ENCODE measurements around the gene TRIM43.
A peak's percentile ranks its signal among the peaks of the same experiment; 100 is the strongest.
"Not testable (repeated sequence)": the region's sequence is repeated elsewhere in the genome, so short reads cannot be mapped to it uniquely, and the experiment has no call there.

Gene TRIM43

DNA sequence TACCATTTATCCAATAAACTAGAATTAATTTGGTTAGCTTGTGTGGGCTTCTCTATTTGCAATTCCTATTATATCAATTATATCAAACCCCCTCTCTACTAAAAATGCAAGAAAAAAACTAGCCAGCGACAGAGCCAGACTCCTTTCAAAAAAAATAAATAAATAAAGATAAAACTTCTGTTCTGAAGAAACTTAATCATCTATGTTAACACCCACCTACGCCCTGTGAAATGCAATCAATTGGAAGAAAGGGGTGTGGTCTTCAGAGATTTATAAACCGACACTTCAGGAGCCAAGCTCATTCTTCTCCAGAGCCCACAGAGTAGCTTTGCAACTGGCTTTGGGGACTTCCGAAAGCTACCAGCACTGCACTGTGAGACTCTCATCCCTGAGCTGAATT is at the start of gene TRIM43:
TSS of gene TRIM43 (plus strand) at position 301 of the 400 bp plus-strand sequence. CDS start 2,023 bp downstream, outside the sequence.
- DNase-seq (ENCODE audit: low read depth in 2 of 2) = not testable (repeated sequence)

DNA sequence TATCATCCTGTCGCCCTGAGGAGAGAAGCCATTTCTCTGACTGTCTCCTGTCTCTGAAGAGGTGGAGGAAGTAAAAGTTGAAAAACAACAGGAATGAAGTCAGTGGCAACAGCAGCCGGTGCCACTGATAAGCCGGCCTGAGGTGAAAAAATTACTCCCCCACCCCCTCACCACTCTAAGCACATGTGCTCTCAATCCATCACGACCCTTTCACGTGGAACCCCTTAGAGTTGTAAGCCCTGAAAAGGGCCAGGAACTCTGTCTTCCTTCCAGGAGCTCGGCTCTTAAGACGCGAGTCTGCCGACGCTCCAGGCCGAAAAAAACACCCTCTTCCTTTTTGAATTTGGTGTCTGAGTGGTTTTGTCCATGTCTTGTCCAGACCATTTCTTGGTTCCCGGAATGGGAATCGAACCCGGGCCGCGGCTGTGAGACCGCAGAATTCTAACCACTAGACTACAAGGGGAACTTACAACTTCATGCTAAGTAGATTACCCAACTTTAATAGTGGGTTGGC is 40.7 kb upstream of the TRIM43 start:
- no peak for DNase-seq (ENCODE audit: low read depth in 2 of 2)

DNA sequence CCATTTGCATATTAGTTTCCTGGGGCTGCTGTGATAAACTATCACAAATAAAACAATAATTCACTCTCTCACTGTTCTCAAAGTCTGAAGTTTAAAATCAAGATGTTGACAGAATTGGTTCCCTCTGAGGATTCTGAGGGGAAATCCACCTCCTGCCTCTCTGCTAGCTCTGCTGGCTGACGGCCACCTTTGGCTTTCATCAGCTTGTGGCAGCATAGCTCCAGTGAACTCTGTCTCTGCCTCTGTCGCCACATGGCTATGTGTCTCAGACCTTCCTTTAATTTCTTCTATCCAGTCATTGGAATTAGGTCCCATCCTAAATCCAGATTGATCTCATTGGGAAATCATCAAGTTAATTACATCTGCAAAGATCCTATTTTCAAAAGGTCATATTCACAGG is 38.9 kb upstream of the TRIM43 start:
- DNase-seq (ENCODE audit: low read depth in 2 of 2) = peak in 1 of 2 experiments; percentile 7

DNA sequence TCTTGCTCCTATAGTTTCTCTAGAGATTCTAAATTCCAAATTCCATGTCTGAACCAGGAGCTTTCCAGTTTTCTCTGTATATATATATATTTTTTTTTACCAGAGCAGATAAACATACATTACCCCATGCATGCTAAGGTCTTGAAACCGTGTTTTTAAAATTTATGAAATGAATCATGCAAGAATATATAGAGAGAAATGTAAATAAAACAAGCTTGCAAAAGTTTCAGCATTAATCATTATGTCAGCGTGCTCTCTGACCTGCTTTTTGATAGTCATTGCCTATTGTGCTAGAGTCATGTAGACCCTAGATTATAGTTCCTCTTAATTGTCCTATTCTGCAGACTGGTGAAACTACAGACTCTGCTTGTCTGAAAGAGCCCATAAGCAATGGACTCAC is 22.6 kb upstream of the TRIM43 start:
- DNase-seq (ENCODE audit: low read depth in 2 of 2) = no peak

DNA sequence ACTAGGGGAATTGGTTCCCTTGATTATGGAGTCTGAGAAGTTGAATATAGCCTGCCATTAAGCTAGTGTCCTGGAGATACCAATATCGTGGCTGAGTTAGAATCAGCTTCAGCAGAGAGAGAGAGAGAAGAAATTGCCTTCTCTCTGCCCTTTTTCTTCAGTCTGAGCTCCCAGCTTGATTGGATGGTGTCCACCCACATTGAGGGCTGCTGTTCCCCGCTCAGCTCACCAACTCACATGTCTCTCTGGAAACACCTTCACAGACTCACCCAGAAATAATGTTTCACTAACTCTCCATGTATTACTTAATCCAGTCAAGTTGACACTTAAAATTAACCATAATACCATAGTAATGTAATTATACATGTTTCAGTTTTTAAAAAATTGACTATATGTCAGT is 17.9 kb upstream of the TRIM43 start:
- DNase-seq (ENCODE audit: low read depth in 2 of 2) = no peak

DNA sequence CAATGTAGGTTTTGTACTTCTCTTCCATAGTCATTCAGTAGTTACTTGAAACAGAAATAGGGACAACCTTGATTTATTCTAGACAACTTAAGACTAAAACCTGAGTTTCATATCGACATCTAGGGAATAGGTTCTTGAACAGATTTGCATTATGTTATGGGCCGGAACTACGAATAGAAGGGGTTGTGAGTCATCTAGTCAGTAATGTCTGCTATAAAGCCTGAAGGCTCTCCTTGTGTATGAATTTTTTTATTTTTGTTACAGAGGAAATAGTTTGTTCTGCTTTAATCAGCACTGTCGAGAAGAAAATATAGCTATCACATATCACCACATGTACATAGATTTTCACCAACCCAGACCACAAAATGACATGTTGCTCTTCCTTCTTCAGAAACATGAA is 17.3 kb upstream of the TRIM43 start:
- no peak for DNase-seq (ENCODE audit: low read depth in 2 of 2)

DNA sequence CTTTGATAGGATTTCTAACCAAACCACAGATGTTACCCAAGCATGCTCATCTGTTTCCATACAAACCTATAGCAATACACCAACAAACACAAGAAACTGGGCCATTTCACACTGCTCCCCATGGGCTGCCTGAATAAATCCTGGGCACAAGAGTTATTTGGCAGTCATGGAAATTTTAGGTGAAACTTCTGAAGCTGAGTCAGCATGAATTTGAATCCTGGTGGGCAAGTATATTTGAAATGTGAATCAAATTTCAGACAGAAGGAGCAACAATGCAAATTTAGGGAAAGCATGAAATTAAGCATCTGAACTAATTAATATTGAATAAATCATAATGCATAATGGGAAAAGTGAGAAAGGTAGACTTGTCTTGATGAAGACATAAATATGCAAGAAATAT is 15.9 kb upstream of the TRIM43 start:
- no peak for DNase-seq (ENCODE audit: low read depth in 2 of 2)

DNA sequence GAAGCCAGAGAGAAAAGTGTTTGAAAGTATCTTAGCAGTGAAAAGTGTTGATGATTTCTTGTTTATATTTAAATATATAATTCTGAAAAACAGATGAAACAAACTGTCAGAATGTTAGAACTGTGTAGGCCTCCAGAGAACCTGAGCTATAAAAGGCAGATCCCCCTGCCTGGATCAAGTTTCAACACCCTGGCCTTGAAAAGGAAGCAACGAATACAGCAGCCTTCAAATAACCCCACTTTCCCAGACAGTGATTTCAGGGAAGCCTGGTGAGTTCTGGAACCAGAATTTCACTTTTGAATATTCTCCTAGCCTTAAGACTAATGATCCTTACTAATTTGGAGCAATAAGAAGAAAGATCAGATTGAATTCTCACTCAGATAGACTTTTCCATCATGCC is 13.3 kb upstream of the TRIM43 start:
- no peak for DNase-seq (ENCODE audit: low read depth in 2 of 2)

DNA sequence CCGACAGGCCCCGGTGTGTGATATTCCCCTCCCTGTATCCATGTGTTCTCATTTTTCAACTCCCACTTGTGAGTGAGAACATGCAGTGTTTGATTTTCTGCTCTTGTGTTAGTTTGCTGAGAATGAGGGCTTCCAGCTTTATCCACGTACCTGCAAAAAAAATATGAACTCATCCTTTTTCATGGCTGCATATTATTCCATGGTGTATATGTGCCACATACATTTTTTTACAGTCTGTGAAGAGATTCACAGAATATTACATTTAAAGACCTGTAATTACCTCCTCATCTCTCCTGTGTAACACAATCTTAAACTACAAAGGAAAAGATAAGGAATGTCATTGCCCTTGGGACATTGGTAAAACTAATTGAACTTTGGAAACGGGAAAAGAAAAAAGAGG is 8.3 kb upstream of the TRIM43 start:
- not testable (repeated sequence) for DNase-seq (ENCODE audit: low read depth in 2 of 2)

DNA sequence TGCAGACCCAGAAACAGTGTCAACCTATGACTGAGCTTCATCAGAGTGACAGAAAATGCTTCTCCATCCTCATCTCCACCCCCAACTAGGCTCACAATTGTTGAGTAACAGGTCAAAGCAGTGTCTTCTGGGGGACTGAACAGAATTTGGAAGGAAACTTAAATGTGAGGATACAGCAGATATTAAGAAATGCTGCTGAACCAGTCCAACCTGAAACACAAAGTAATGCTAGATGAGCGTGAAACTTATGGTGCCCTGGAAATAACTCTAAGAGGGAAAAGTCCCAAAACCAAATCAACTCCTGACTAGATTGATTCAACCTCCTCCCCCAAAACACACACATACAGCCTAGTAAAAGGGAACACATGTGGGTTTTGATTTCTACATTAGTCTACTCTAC is 7.5 kb upstream of the TRIM43 start:
- DNase-seq (ENCODE audit: low read depth in 2 of 2) = not testable (repeated sequence)

DNA sequence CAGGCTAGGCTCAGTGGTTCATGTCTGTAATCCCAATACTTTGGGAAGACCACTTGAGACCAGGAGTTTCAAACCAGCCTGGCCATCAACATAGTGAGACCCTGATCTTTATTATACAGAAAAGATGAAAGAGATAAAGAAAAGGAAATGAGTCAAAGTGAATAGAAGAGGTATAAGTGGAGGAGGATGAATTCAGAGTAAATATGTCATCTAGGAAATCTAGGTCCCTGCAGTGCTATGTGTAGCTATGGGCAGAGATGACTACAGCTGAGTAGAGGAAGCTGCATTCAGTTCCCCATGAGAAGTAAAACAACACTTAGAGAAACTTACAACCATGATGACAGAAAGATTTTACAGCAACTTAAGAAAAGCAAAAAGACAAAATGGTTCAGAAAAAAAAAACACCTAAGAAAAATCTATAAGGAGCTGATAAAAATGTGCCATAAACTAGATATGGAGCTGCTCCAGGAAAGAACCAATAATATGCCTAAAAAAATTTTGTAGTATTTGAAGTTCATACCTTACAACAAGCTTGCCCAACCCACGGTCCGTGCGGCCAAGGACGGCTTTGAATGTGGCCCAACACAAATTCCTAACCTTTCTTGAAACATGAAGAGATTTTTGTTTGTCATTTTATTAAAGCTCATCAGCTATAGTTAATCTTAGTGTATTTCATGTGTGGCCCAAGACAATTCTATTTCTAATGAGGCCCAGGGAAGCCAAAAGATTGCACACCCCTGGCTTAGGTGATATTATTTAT is 1.8 kb upstream of the TRIM43 start:
- DNase-seq (ENCODE audit: low read depth in 2 of 2) = not testable (repeated sequence)

DNA sequence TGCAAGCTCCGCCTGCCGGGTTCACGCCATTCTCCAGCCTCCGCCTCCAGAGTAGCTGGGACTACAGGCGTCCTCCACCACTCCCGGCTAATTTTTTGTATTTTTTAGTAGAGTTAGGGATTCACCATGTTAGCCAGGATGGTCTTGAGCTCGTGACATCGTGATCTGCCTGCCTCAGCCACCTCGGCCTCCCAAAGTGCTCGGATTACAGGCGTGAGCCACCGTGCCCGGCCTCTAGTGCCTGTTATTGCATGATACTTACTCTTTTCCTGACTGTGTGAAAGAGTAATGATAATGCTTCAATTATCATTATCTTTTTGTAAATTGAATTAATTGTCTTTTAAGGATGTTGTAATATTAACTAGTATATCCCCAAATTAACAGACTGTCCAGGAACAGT is 1.2 kb downstream of the TRIM43 start:
- DNase-seq (ENCODE audit: low read depth in 2 of 2) = not testable (repeated sequence)

DNA sequence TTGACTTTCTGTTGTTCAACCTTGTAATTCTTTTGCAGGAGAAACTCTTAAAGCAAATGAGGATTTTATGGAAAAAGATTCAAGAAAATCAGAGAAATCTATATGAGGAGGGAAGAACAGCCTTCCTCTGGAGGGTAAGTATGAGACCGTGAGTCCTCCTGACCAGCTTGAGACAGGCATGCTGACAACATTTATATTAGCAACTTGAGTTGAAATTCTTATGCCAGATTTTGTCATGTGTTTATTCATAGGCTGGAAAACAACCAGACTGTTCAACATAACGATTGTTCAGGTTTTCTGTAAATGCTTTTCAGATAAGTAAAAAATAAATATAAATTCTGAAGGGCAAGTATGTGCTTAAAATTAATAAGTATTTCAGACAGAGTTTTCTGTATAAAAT is 3.2 kb downstream of the TRIM43 start:
- DNase-seq (ENCODE audit: low read depth in 2 of 2) = not testable (repeated sequence)

DNA sequence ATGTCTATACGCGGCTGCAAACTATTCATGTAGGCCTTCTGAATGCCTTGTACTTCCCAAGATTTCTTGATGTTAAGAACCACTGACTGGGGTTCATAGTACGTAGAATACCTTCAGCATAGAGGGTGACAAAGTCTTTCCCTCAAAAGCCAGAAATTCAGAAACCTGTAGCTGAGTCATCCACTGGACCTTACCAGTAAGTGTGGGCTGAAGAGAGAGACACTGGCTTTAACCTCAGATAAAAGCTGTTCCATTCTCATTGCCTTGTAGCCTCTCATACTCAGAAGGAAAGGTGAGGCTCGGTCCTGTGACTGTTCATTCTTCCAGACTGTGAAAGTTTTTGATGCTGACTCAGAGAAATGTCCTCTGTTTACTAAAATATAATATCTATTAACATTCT is 9.5 kb downstream of the TRIM43 start:
- DNase-seq (ENCODE audit: low read depth in 2 of 2) = not testable (repeated sequence)

DNA sequence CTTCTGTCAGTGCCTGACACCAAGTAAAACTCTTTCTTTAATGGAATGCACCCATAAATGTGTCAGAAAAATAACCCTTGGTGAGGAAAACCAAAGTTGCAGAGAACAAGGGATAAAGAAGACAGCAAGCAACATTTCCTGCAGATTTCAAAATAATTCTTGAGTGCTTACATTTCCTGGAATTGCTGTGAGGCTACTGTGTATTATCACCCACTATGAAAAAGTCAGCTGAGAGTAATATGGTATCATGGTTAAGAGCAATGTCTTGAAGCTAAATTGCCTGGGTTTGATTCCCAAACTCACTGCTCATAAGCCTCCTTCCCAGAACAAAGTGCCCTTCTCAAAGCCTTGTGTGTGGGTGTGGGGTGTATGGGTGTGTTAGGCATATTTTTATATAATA is 10.3 kb downstream of the TRIM43 start:
- DNase-seq (ENCODE audit: low read depth in 2 of 2) = not testable (repeated sequence)

DNA sequence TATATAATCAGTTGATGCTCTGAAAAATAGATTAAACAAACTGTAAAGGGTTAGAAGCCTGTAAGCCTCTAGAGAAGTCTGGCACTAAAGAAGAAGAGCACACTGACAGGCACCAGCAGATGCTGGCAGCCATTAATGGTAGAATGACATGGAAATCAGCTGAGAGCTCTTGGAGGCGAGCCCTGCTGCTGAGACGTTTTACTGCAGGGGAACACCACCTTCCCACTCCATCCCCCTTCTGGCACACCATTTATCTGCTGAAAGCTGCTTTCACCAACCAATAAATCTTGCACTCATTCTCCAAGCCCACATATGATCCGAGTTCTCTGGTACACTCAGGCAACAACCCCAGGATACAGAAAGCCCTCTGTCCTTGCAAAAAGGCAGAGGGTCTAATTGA is 16.6 kb downstream of the TRIM43 start:
- not testable (repeated sequence) for DNase-seq (ENCODE audit: low read depth in 2 of 2)

DNA sequence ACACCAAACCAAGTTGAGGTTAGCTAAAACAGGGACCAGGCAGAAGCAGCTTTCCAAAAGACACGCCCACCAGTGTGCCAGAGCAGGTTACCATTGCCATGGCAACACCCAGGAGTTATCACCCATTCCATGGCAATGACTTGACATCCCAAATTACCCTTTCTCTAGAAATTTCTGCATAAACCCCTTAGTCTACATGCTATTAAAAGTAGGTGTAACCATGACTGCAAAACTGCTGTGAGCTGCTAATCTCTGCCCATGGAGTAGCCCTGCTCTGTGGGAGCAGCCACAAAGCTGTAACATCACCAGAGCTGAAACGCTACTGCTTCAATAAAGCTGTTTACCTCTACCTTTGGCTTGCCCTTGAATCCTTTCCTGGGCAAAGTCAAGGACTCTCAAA is 18.0 kb downstream of the TRIM43 start:
- not testable (repeated sequence) for DNase-seq (ENCODE audit: low read depth in 2 of 2)

DNA sequence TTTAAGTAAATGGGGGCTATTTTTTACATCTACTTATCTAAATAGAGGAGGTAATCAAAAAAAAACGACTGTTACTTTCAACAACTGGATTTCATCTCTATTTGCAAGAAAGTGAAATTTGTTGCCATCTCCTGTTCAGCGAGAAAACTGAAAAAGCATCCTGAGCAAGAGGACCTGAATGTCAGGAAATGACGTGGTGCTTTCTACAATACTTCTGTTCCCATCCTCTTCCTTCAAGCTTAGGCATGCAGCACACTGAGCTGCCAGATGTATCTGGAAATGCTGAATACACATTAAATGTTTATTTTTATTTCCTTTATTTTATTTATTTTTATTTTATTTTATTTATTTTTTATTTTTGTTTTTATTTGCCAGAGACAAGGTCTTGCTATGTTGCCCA is 21.2 kb downstream of the TRIM43 start:
- not testable (repeated sequence) for DNase-seq (ENCODE audit: low read depth in 2 of 2)

DNA sequence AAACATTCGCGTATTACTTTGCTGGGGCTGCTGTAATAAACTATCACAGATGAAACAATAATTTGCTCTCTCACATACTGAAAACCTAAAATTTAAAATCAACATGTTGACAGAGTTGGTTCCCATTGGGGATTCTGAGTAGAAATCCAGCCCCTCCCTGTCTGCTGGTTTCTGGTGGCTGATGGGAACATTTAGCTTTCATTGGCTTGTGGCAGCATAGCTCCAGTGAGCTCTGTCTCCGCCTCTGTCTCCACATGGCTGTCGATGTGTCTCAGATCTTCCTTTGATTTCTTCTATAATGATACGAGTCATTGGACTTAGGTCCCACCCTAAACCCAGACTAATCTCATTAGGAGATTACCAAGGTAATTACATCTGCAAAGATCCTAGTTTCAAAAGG is 30.9 kb downstream of the TRIM43 start:
- not testable (repeated sequence) for DNase-seq (ENCODE audit: low read depth in 2 of 2)

DNA sequence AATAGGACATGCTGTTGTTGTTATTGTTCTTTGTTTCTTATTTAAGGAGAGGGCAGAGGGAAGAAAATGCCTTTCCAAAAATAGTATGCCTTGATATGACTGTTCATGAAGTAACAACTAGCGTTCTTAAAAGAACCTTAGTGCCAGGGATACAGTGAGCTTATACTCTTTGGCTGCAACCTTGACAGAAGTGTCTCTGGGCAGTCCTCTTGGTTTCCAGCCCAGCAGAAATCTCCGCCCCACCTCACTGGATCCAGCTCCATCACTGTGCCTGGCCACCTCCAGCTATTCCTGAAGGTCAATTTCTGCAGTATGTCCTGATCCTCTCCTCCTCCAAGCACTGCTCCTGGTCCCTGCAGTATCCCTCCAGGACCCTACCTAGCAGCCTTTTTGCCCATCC is 39.2 kb downstream of the TRIM43 start:
- DNase-seq (ENCODE audit: low read depth in 2 of 2) = not testable (repeated sequence)

DNA sequence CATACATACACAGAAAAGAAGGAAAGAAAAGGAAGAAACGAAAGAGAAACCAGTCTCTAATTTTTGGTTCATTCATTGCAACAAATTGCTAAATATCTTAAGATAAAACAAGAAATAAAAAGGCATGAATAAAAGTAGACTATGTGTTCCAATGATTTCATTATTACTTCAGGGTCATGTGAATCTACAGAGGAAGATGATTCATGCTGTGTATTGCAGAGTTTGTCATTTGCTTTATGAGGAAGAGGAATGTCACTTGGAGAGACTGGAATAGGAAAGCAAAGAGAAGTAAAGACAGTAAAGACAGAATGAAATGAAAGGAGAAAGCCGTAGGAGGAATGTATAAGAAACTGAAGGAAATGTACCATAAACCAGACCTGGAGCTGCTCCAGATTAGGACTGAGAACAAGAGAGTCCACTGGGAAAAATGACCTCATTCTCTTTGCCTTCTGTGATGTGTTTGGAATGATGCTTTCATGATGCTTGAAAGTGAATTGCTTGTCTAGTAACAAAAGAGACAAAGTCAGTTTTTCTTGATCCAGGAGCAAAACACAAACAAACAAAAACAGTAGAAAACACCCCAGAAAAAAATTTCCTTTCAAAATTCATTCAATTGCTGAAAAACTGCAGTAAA is 41.9 kb downstream of the TRIM43 start:
- not testable (repeated sequence) for DNase-seq (ENCODE audit: low read depth in 2 of 2)

DNA sequence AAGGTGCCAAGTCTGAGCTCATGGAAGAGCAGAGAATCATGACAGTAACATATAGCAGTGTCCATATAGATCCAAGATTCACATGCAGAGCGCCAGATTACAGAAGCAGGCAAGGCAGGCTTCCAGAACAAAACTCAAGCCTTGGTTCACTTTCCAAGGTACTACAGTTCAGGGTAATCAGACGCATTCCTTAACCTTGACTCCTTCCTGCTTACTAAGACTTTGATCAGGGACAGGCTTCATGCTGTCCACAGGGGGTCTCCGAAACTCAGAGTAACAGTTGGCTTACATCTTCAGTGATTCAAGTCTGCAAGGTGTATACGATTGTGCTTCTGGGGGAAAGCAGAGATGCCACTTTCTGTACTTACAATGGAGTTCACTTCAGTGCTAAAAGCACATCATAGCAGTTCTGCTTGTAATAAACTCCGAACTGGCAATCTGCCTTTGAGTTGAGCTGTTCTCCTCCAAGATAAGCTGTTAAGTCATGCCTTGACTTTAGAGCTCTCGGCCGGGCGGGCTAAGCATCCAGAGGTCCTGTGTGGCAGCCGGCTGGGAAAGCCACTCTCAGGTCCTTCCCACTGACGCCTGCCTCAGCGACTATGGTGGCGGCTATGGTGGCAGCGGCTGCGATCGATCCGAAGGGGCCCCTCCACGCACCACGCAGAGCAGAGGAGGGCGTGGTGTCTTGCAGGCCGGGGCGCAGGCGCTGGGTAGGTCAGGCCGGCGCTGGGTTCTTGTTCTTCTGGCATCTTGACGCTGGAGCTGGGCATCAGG is 48.9 kb downstream of the TRIM43 start:
- not testable (repeated sequence) for DNase-seq (ENCODE audit: low read depth in 2 of 2)

DNA sequence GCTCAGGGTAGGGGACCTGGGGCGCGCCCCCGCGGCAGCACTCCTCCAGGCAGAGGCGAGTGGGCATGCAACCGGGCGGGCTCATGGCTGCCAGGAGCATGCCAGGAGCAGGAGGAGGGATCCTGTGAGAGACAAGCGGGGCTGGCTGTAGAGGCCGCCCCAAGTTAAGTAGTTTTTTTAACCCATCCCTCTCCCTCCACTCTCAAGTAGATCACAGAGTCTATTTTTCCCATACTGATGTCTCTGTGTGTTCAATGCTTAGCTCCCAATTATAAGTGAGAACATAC is 49.4 kb downstream of the TRIM43 start:
- DNase-seq (ENCODE audit: low read depth in 2 of 2) = not testable (repeated sequence)

Data from fibroblast of skin of left quadriceps (primary cell).